22Rv1 (cell line): ENCODE data around the gene TYMS.

ENCODE experiments used
- CTCF ChIP-seq: fragments of 450-650 bp; IDR thresholded peaks from 2 replicates; pipeline ENCODE4 v1.5.1; 2017; ENCODE audit warnings: mild to moderate bottlenecking
- ZFX ChIP-seq: fragments of 450-650 bp; IDR thresholded peaks from 2 replicates; pipeline ENCODE4 v1.6.1; 2017; ENCODE audit warnings: antibody characterized with exemption, borderline replicate concordance

GRCh38 chr18:635171-635570, 22.3 kb upstream of the TYMS start:
- TF ChIP-seq CTCF (no peak), ZFX (no peak)
